Esophagus squamous epithelium (tissue), 4 donors: ENCODE measurements around the gene C2orf78.

ENCODE experiments used
- POLR2A ChIP-seq, 4 donors: fragments of 450-650 bp; IDR thresholded peaks; one replicate each; pipeline ENCODE4 v1.6.1; 2017; ENCODE audit warnings: antibody characterized with exemption in 4 of 4, mild to moderate bottlenecking in 4 of 4, moderate library complexity in 3 of 4
- TF ChIP-seq, protein P1 (sequence below), 6 experiments: fragments of 450-650 bp in 4 of 6; fragments of 200-600 bp in 2 of 6; sonication (generic) in 2 of 6; IDR thresholded peaks; one replicate each; pipeline ENCODE4 v1.5.1; 2016 to 2019; ENCODE audit warnings: antibody characterized with exemption in 6 of 6, mild to moderate bottlenecking in 4 of 6, moderate library complexity in 4 of 6

DNA sequence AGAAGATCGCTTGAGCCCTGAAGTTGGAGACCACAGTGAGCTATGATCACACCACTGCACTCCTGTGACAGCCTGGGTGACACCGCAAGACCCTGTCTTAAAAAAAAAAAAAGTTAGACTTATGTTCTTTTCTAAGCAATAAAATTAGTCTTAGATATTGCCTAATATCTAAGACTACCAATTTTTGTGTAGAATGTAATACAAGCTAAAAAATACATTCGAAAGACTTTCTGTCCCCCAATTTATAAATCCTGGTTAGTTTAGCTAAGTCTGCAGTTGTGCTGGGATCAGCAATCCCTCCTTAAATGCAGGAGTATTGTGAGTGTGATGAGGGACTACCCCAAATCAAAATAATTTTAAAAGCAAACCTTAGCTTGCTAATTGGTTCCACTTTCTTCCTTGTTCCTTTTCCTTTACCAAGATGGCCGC is 44.4 kb downstream of the C2orf78 start:
- no peak for TF ChIP-seq POLR2A (IDR thresholded peaks at IDR 0.05)
- TF ChIP-seq, protein P1, sequence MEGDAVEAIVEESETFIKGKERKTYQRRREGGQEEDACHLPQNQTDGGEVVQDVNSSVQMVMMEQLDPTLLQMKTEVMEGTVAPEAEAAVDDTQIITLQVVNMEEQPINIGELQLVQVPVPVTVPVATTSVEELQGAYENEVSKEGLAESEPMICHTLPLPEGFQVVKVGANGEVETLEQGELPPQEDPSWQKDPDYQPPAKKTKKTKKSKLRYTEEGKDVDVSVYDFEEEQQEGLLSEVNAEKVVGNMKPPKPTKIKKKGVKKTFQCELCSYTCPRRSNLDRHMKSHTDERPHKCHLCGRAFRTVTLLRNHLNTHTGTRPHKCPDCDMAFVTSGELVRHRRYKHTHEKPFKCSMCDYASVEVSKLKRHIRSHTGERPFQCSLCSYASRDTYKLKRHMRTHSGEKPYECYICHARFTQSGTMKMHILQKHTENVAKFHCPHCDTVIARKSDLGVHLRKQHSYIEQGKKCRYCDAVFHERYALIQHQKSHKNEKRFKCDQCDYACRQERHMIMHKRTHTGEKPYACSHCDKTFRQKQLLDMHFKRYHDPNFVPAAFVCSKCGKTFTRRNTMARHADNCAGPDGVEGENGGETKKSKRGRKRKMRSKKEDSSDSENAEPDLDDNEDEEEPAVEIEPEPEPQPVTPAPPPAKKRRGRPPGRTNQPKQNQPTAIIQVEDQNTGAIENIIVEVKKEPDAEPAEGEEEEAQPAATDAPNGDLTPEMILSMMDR (IDR thresholded peaks at IDR 0.05), result no peak
